ENCODE data around the gene ZNF438. TPM values are rescaled to one million over a fixed set of nuclear protein-coding genes. Genes with fewer than 3 reads are reported as not detected.

The ZNF438 gene
- total and polyA plus RNA-seq, 2 of the 13 experiments (the other 11 are each of a cell fraction or from before 2014, with no cell fraction given): 0.75 to 0.83 TPM

DNA sequence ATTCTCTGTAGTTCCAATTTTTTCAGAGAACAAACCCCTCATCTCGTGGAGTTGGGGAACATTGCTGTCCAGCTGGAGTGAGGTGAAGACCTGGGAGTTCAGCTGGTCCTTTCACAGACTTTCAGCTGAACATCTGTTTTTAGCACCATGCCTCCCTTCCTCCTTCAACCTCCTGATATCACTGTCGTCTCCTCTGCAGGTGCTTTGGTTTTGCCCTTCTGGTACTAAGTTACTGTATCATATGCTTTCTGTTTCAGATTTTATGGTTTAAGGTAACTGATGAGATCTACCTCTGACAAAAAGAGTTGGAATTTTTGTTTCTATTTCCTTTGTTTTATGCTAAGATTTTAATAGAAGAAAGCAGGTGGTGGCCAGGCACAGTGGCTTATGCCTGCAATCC lies 102.9 kb downstream of the ZNF438 start (continued):
- TF ChIP-seq JDP2 (CRISPR knock-in tag; IDR thresholded peaks at IDR 0.05; ENCODE audit: borderline replicate concordance) (no peak), ZNF383 (CRISPR knock-in tag; IDR thresholded peaks at IDR 0.05; ENCODE audit: borderline replicate concordance) (no peak), U2AF2 (IDR thresholded peaks at IDR 0.05; ENCODE audit: low read depth, low read length) (no peak), ZNF615 (CRISPR knock-in tag; IDR thresholded peaks at IDR 0.05; ENCODE audit: borderline replicate concordance) (no peak), ZNF788 (CRISPR knock-in tag; IDR thresholded peaks at IDR 0.05; ENCODE audit: borderline replicate concordance) (no peak)

DNA sequence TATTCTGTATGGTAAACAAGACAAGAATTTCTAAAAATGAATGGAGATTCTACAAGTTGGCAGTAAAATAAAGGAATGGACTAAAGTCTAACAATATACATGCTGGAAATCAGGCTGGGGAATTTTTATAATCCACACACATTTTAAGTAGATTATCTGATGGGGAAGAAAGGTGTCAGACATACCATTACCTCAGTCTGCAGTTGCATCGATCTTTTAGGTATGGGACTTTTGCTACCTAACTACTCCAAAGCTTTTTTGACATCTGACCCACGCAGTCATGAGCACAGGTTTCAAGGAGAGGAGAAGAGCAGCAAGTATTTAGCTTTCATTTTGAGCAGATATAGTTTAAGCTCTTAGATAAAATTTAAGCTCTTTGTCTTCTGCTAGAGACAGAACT lies 113.0 kb downstream of the ZNF438 start:
- no peak for FAIRE-seq
- BruUV-seq (replicated peaks): no TSS peak

DNA sequence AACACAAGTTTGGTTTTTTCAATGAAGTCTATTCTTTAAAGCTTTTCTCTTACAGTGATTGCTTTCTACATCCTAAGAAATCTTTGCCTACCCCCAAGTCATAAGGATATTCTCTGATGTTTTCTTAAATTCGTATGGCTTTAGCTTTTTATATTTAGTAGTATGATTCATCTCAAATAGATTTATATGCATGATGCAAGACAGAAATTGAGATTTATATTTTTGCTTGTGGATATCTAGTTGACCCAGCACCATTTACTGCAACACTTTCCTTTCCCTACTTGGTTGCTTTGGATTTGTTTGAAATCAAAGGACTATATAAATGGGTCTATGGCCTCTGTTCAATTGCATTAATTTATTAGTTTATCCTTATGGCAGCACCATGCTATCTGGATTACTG lies 113.9 kb downstream of the ZNF438 start:
- intact Hi-C loops (cut with micrococcal nuclease; ENCODE audit: unreplicated experiment) (no loop called here), in situ Hi-C loops (cut with HindIII; ENCODE audit: extremely low pct_ligation_motif_present, low pct_unique_long_range_greater_than_20kb) (no loop called here)
- H3K9ac ChIP-seq (ENCODE audit: insufficient read depth, low read depth, low read length): no peak overlapping the region
- H3K4me1 ChIP-seq (ENCODE audit: insufficient read depth, low read length): no peaks in the 10 kb centered on the region
- no peaks in the 10 kb centered on the region for H4K20me1 ChIP-seq (ENCODE audit: insufficient read depth, low read length)
- no peak overlapping the region for H2AFZ ChIP-seq (ENCODE audit: low read length)
- WGBS (ENCODE audit: low lambda C conversion rate): 2% methylated on average over 1 of the region's 1 CpG
- H3K79me2 ChIP-seq (ENCODE audit: insufficient read depth, low read length): no peaks in the 10 kb centered on the region
- no peak for ATAC-seq
- ChIA-PET CTCF (ENCODE audit: low intra/inter-chr PET ratio, low total read pairs) (no interaction called here), POLR2A (no interaction called here)
- DNase-seq (ENCODE audit: low spot score): no peak
- H3K9me3 ChIP-seq (ENCODE audit: low read length): no peaks in the 10 kb centered on the region
- no TSS peak for BruUV-seq (replicated peaks)
- H3K4me2 ChIP-seq (ENCODE audit: low read depth, low read length): no peak overlapping the region
- FAIRE-seq: no peak
- no peaks in the 10 kb centered on the region for H3K27me3 ChIP-seq (ENCODE audit: control insufficient read depth in 1 of 2, insufficient read depth in 2 of 2, low read length in 2 of 2)
- no peaks in the 10 kb centered on the region for H3K36me3 ChIP-seq (replicated peaks in 1 of 2; ENCODE audit: control insufficient read depth in 1 of 2, insufficient read depth in 2 of 2, low read length in 2 of 2)
- TF ChIP-seq ZNF350 (CRISPR knock-in tag; IDR thresholded peaks at IDR 0.05; ENCODE audit: borderline replicate concordance, low read depth) (no peak), KDM4B (CRISPR knock-in tag; IDR thresholded peaks at IDR 0.05) (no peak), ZBTB20 (CRISPR knock-in tag; IDR thresholded peaks at IDR 0.05; ENCODE audit: borderline replicate concordance, low read depth) (no peak)
- TF ChIP-seq, protein P1, sequence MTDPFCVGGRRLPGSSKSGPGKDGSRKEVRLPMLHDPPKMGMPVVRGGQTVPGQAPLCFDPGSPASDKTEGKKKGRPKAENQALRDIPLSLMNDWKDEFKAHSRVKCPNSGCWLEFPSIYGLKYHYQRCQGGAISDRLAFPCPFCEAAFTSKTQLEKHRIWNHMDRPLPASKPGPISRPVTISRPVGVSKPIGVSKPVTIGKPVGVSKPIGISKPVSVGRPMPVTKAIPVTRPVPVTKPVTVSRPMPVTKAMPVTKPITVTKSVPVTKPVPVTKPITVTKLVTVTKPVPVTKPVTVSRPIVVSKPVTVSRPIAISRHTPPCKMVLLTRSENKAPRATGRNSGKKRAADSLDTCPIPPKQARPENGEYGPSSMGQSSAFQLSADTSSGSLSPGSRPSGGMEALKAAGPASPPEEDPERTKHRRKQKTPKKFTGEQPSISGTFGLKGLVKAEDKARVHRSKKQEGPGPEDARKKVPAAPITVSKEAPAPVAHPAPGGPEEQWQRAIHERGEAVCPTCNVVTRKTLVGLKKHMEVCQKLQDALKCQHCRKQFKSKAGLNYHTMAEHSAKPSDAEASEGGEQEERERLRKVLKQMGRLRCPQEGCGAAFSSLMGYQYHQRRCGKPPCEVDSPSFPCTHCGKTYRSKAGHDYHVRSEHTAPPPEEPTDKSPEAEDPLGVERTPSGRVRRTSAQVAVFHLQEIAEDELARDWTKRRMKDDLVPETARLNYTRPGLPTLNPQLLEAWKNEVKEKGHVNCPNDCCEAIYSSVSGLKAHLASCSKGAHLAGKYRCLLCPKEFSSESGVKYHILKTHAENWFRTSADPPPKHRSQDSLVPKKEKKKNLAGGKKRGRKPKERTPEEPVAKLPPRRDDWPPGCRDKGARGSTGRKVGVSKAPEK (CRISPR knock-in tag; IDR thresholded peaks at IDR 0.05; ENCODE audit: borderline replicate concordance): no peak
- no peak overlapping the region for H3K4me3 ChIP-seq (replicated peaks in 1 of 3; ENCODE audit: insufficient read depth in 1 of 3, low read depth in 2 of 3, low read length in 3 of 3)
- no peak overlapping the region for H3K27ac ChIP-seq (ENCODE audit: extremely low read length, insufficient read depth, low read length)

More for the DNA sequence above, 113.0 kb downstream of the ZNF438 start:
- H3K9ac ChIP-seq (ENCODE audit: insufficient read depth, low read depth, low read length): no peak overlapping the region
- ChIA-PET CTCF (ENCODE audit: low intra/inter-chr PET ratio, low total read pairs) (no interaction called here), POLR2A (no interaction called here)
- no peaks in the 10 kb centered on the region for H3K36me3 ChIP-seq (replicated peaks in 1 of 2; ENCODE audit: control insufficient read depth in 1 of 2, insufficient read depth in 2 of 2, low read length in 2 of 2)
- ATAC-seq: no peak
- no peak for TF ChIP-seq ZNF788 (CRISPR knock-in tag; IDR thresholded peaks at IDR 0.05; ENCODE audit: borderline replicate concordance)
- TF ChIP-seq, protein P2, sequence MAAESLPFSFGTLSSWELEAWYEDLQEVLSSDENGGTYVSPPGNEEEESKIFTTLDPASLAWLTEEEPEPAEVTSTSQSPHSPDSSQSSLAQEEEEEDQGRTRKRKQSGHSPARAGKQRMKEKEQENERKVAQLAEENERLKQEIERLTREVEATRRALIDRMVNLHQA (CRISPR knock-in tag; IDR thresholded peaks at IDR 0.05): no peak
- TF ChIP-seq MXI1 (IDR thresholded peaks at IDR 0.05; ENCODE audit: borderline replicate concordance, low read depth, low read length): no peak
- TF ChIP-seq KDM1A (CRISPR knock-in tag; IDR thresholded peaks at IDR 0.05): no peak
- WGBS (ENCODE audit: low lambda C conversion rate): 33% methylated on average over 2 of the region's 2 CpGs
- in situ Hi-C loops (cut with HindIII; ENCODE audit: extremely low pct_ligation_motif_present, low pct_unique_long_range_greater_than_20kb) (no loop called here), intact Hi-C loops (cut with micrococcal nuclease; ENCODE audit: unreplicated experiment) (no loop called here)
- no peaks in the 10 kb centered on the region for H3K27me3 ChIP-seq (ENCODE audit: control insufficient read depth in 1 of 2, insufficient read depth in 2 of 2, low read length in 2 of 2)
- no peak overlapping the region for H3K4me3 ChIP-seq (replicated peaks in 1 of 3; ENCODE audit: insufficient read depth in 1 of 3, low read depth in 2 of 3, low read length in 3 of 3)
- H3K79me2 ChIP-seq (ENCODE audit: insufficient read depth, low read length): no peaks in the 10 kb centered on the region
- H3K4me1 ChIP-seq (ENCODE audit: insufficient read depth, low read length): no peaks in the 10 kb centered on the region
- no peak overlapping the region for H3K27ac ChIP-seq (ENCODE audit: extremely low read length, insufficient read depth, low read length)
- no peaks in the 10 kb centered on the region for H3K9me3 ChIP-seq (ENCODE audit: low read length)
- H4K20me1 ChIP-seq (ENCODE audit: insufficient read depth, low read length): no peaks in the 10 kb centered on the region
- H3K4me2 ChIP-seq (ENCODE audit: low read depth, low read length): no peak overlapping the region
- H2AFZ ChIP-seq (ENCODE audit: low read length): no peak overlapping the region
- DNase-seq (ENCODE audit: low spot score): no peak

Measured in HepG2 (cell line).